ENCODE results near the gene SLFN14. TPM values are rescaled to one million over a fixed set of nuclear protein-coding genes. Genes with fewer than 3 reads are reported as not detected.

The SLFN14 gene
- total and polyA plus RNA-seq, 2 of the 4 experiments (the other 2 are of a cell fraction): not detected

DNA sequence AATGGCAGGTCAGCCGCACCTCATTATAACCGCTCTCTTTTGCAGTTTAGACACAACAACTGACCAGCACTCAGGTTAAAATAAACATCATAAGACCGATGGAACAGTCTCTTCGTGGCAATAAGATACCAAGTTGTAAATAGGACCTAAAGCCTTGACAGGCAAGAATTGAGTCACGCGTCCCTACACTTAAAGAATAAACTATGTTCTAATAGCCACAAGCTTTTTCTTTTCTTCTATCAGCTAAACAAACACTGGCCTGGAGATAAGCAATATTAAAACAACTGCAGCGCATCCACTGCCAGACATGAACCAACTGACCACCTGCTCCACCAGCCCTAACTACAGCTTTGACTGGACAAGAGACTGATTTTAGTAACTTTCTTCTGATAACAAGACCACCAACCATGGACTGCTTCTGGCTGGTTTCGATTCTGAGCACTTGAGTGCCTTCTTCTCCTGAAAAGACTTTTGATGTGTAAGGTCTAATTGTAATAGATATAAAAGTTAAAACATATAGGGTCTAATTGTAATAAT lies 40.6 kb downstream of the SLFN14 start:
- H2BK20ac ChIP-seq (ENCODE audit: low read depth, low read length): no peak overlapping the region
- no peak overlapping the region for H3K27ac ChIP-seq (ENCODE audit: insufficient read depth, low read length)
- H3K56ac ChIP-seq (ENCODE audit: extremely low read depth, insufficient read depth, low read length): no peak overlapping the region
- H3K36me3 ChIP-seq (ENCODE audit: control insufficient read depth, insufficient read depth, low read length): no peaks in the 10 kb centered on the region
- 6% methylated on average over 3 of the region's 8 CpGs; no CpG with 5 or more reads in 1 of the 2 experiments for WGBS, 2 experiments (ENCODE audit: extremely low coverage in 2 of 2, insufficient read length in 1 of 2)
- no peaks in the 10 kb centered on the region for H4K20me1 ChIP-seq (ENCODE audit: insufficient read depth, low read length)
- H3K9ac ChIP-seq (ENCODE audit: low read depth, low read length): no peak overlapping the region
- no peak overlapping the region for H3K4me2 ChIP-seq (ENCODE audit: low read depth, low read length)
- H4K5ac ChIP-seq (ENCODE audit: low read depth, low read length): no peak overlapping the region
- intact Hi-C loops (cut with micrococcal nuclease): no loop called here
- no peaks in the 10 kb centered on the region for H3K9me1 ChIP-seq (ENCODE audit: insufficient read depth, low read length)
- no peak overlapping the region for H3K4me3 ChIP-seq (ENCODE audit: insufficient read depth, low read depth, low read length)
- in situ Hi-C loops (cut with MboI; ENCODE audit: low sequenced_read_pairs): no loop called here
- TF ChIP-seq CTCF (conservative IDR thresholded peaks at IDR 0.05; ENCODE audit: low read depth, low read length) (no peak), MAFK (IDR thresholded peaks at IDR 0.05; ENCODE audit: low read depth, low read length) (no peak), FOS (IDR thresholded peaks at IDR 0.05; ENCODE audit: low read depth, low read length) (no peak), MAZ (IDR thresholded peaks at IDR 0.05; ENCODE audit: borderline replicate concordance, low read depth, low read length) (no peak), SMC3 (IDR thresholded peaks at IDR 0.05; ENCODE audit: low read depth, low read length) (no peak), CHD1 (IDR thresholded peaks at IDR 0.05; ENCODE audit: low read depth, low read length) (no peak), RCOR1 (IDR thresholded peaks at IDR 0.05; ENCODE audit: insufficient replicate concordance, low read length) (no peak), RFX5 (IDR thresholded peaks at IDR 0.05; ENCODE audit: low read depth, low read length) (no peak), NFE2L2 (IDR thresholded peaks at IDR 0.05; ENCODE audit: low read depth, low read length) (no peak), MXI1 (IDR thresholded peaks at IDR 0.05; ENCODE audit: borderline replicate concordance, low read depth, low read length) (no peak), RAD21 (IDR thresholded peaks at IDR 0.05; ENCODE audit: low read length) (no peak), ELK1 (IDR thresholded peaks at IDR 0.05; ENCODE audit: borderline replicate concordance, low read depth, low read length) (no peak), CEBPB (IDR thresholded peaks at IDR 0.05; ENCODE audit: low read depth, low read length) (no peak), POLR2A (IDR thresholded peaks at IDR 0.05; ENCODE audit: low read depth, low read length) (no peak), BHLHE40 (IDR thresholded peaks at IDR 0.05; ENCODE audit: low read depth, low read length) (no peak)
- TF ChIP-seq, protein P1, sequence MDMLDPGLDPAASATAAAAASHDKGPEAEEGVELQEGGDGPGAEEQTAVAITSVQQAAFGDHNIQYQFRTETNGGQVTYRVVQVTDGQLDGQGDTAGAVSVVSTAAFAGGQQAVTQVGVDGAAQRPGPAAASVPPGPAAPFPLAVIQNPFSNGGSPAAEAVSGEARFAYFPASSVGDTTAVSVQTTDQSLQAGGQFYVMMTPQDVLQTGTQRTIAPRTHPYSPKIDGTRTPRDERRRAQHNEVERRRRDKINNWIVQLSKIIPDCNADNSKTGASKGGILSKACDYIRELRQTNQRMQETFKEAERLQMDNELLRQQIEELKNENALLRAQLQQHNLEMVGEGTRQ (IDR thresholded peaks at IDR 0.05; ENCODE audit: low read depth, low read length): no peak
- no peak overlapping the region for H3K23ac ChIP-seq (ENCODE audit: low read depth, low read length)
- no TSS peak for BruUV-seq (replicated peaks)
- no peak overlapping the region for H4K91ac ChIP-seq (ENCODE audit: insufficient read depth, low read depth, low read length)
- H2BK5ac ChIP-seq (ENCODE audit: low read depth, low read length, poor library complexity, severe bottlenecking): no peak overlapping the region
- H2AK9ac ChIP-seq (replicated peaks; ENCODE audit: low read depth, low read length, poor library complexity): no peak overlapping the region
- H4K8ac ChIP-seq (ENCODE audit: low read depth in 2 of 2, low read length in 2 of 2): no peak overlapping the region
- no peak overlapping the region for H3K18ac ChIP-seq (ENCODE audit: low read depth, low read length)
- H3K9me3 ChIP-seq (ENCODE audit: control insufficient read depth, insufficient read depth, low read length): no peaks in the 10 kb centered on the region
- dilution Hi-C loops (cut with HindIII; ENCODE audit: low sequenced_read_pairs, unreplicated experiment): no loop called here
- no peak overlapping the region for H2BK120ac ChIP-seq (ENCODE audit: low read depth, low read length)
- H2AK5ac ChIP-seq (ENCODE audit: low read depth, low read length): no peak overlapping the region
- H2BK15ac ChIP-seq (ENCODE audit: low read depth, low read length): no peak overlapping the region
- no peaks in the 10 kb centered on the region for H3K4me1 ChIP-seq (ENCODE audit: control insufficient read depth, insufficient read depth, low read length)
- H3K4ac ChIP-seq (ENCODE audit: low read depth, low read length): no peak overlapping the region
- ChIA-PET POLR2A (ENCODE audit: unreplicated experiment) (no interaction called here), CTCF (no interaction called here)
- no peak overlapping the region for H3K14ac ChIP-seq (replicated peaks; ENCODE audit: low read depth, low read length)
- no peak for ATAC-seq (ENCODE audit: low read depth)
- peaks cover 14% of the 10 kb centered on the region for H3K27me3 ChIP-seq (ENCODE audit: control insufficient read depth, insufficient read depth, low read length)
- DNase-seq: no peak
- no peak overlapping the region for H2AFZ ChIP-seq (replicated peaks; ENCODE audit: low read length, poor library complexity)
- H3K79me1 ChIP-seq (ENCODE audit: low read depth in 1 of 2, low read length in 2 of 2): no peaks in the 10 kb centered on the region

Data from IMR-90 (cell line).